Right lobe of liver (tissue), 6 donors: Measurements from ENCODE around the gene RNASE9. TPM values are rescaled to one million over a fixed set of nuclear protein-coding genes. Genes with fewer than 3 reads are reported as not detected.
"Not testable (repeated sequence)": the region's sequence is repeated elsewhere in the genome, so short reads cannot be mapped to it uniquely, and the experiment has no call there.

ENCODE experiments used
- ATAC-seq, 4 donors: fragments of 200-7000 bp; cut with Tn5 transposase; one replicate each; pipeline ENCODE4 v1.9.1; 2020; ENCODE audit warnings: mild to moderate bottlenecking in 4 of 4, moderate library complexity in 4 of 4
- DNase-seq, 3 donors: peaks; one replicate each; pipeline ENCODE4 v3.0.0-alpha.2; 2020
- H3K27ac ChIP-seq, 3 donors: fragments of 200-600 bp; one replicate each; pipeline ENCODE4 v1.8.0; 2022
- H3K27me3 ChIP-seq, 2 donors: fragments of 200-600 bp; one replicate each; pipeline ENCODE4 v1.8.0; 2022
- H3K36me3 ChIP-seq, 4 donors: fragments of 200-600 bp; sonication (generic) in 1 of 4; one replicate each; pipeline versions ENCODE4 v1.5.1 to v1.8.0; 2017 to 2022; ENCODE audit warnings: control low read depth in 1 of 4
- H3K4me1 ChIP-seq, 4 donors: fragments of 200-600 bp; sonication (generic) in 1 of 4; one replicate each; pipeline versions ENCODE4 v1.5.1 to v1.8.0; 2017 to 2022; ENCODE audit warnings: control low read depth in 1 of 4
- H3K4me3 ChIP-seq, 3 donors: fragments of 200-600 bp; one replicate each; pipeline ENCODE4 v1.8.0; 2022
- H3K9me3 ChIP-seq, 4 donors: fragments of 200-600 bp; sonication (generic) in 1 of 4; one replicate each; pipeline versions ENCODE4 v1.5.1 to v1.8.0; 2017 to 2022; ENCODE audit warnings: control low read depth in 1 of 4
- CTCF ChIP-seq, 4 donors: fragments of 200-600 bp in 3 of 4; fragments of 450-650 bp in 1 of 4; IDR thresholded peaks; one replicate each; pipeline versions ENCODE4 v1.5.1 to v1.8.0; 2016 to 2022; ENCODE audit warnings: antibody characterized with exemption in 4 of 4, mild to moderate bottlenecking in 2 of 4
- POLR2A ChIP-seq: fragments of 450-650 bp; IDR thresholded peaks from one replicate; pipeline ENCODE4 v1.6.1; 2017; ENCODE audit warnings: antibody characterized with exemption, mild to moderate bottlenecking
- WGBS: methylation state at CpG from one replicate; pipeline ENCODE4 v1.1.6; 2018; ENCODE audit warnings: low coverage, low lambda C conversion rate; ENCODE audit not compliant: insufficient coverage; ENCODE audit errors: missing lambda C conversion rate; 5-methylcytosine and 5-hydroxymethylcytosine counted together
- intact Hi-C, 2 donors: fragments of 100-400 bp; cut with DNase I; formaldehyde crosslinking; loops; one replicate each; pipeline versions ENCODE4 v1.11.2 to v1.14.1; 2022
- total RNA-seq, 6 experiments: library from RNA; depleted of rRNA in 2 of 6; stranded (reverse); fragments of >200 nt in 2 of 6; fragmentation: NEBNext Ultra II Directional in 3 of 6; extraction: Animal tissue kit (Norgen Biotek cat#: 25700) in 3 of 6; gene quantifications; one replicate each; pipeline versions ENCODE4 v1.1.0 to v1.2.4, GENCODE V29; 2016 to 2023
- donor health status: DM: no; HTN: yes; CAD: no.
- donor health status: DM: no; HTN: no; CAD: no.
- donor health status: DM: no; HTN: no; CAD: no.
- donor health status: DM: no; HTN: yes; CAD: no.
- donor health status: DM: no; HTN: yes; CAD: no.

RNASE9 gene
- total RNA-seq, 6 experiments from 2014 or later: not detected

GRCh38 chr14:20569066-20569465 is 8.2 kb upstream of the RNASE9 start:
- ATAC-seq (no peak), DNase-seq (no peak)

DNA sequence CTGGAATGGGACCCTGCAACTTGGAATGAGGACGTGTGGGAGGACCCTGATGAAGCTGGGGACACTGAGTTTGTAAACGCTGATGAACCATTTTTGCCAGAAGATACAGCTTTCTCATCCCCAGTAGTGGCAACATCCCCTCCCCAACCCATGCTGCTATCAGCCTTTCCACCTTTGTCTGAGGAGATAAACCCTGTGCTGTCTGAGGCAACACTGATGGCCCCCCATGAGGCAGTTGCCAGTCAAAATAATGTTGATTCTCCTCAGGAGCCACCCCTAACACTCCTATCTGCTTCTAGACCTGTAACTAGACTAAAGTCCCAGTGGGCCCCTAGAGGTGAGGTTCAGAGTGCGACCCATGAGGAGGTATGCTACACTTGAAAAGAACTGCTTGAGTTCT is 7.5 kb upstream of the RNASE9 start:
- 73% methylated on average over 3 of the region's 3 CpGs for WGBS
- intact Hi-C loops: no loop called here
- Histone ChIP-seq H3K4me3 (no peak overlapping the region), H3K9me3 (no peaks in the 10 kb centered on the region), H3K27ac (no peak overlapping the region), H3K27me3 (no peaks in the 10 kb centered on the region), H3K4me1 (no peaks in the 10 kb centered on the region), H3K36me3 (no peaks in the 10 kb centered on the region)
- ATAC-seq (no peak), DNase-seq (no peak)
- TF ChIP-seq POLR2A: no peak

More at GRCh38 chr14:20569066-20569465, 8.2 kb upstream of the RNASE9 start:
- intact Hi-C loops: no loop called here
- no peaks in the 10 kb centered on the region for H3K27me3 ChIP-seq
- no peaks in the 10 kb centered on the region for H3K9me3 ChIP-seq
- no peak overlapping the region for H3K27ac ChIP-seq
- no peaks in the 10 kb centered on the region for H3K36me3 ChIP-seq
- H3K4me1 ChIP-seq: no peaks in the 10 kb centered on the region
- no peak overlapping the region for H3K4me3 ChIP-seq
- no peak for TF ChIP-seq POLR2A
- TF ChIP-seq CTCF (IDR thresholded peaks at IDR 0.05): no peak

DNA sequence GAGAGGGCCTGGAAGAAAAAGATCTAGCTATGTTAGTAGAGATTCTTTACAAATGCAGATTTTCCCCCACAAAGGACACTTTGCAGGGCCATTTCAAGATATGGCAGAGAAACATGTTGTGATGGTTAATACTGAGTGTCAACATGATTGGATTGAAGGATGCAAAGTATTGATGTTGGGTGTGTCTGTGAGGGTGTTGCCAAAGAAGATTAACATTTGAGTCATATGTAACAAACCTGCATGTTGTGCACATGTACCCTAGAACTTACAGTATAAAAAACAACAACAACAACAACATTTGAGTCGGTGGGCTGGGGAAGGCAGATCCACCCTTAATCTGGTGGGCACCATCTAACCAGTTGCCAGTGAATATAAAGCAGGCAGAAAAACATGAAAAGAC is 6.4 kb upstream of the RNASE9 start:
- intact Hi-C loops, DNase-seq, H3K9me3 ChIP-seq, H3K27ac ChIP-seq, H3K4me1 ChIP-seq, H3K27me3 ChIP-seq, H3K36me3 ChIP-seq, H3K4me3 ChIP-seq, ATAC-seq: not testable (repeated sequence)
- 80% methylated on average over 1 of the region's 1 CpG for WGBS

- Histone ChIP-seq H3K4me1 (no peaks in the 10 kb centered on the region), H3K9me3 (no peaks in the 10 kb centered on the region), H3K27me3 (no peaks in the 10 kb centered on the region), H3K36me3 (no peaks in the 10 kb centered on the region), H3K27ac (no peak overlapping the region), H3K4me3 (no peak overlapping the region)
- intact Hi-C loops: no loop called here
- 100% methylated on average over 1 of the region's 2 CpGs for WGBS
- DNase-seq: no peak
- TF ChIP-seq POLR2A (no peak), CTCF (IDR thresholded peaks at IDR 0.05) (no peak)
- no peak for ATAC-seq
Observed at GRCh38 chr14:20564501-20564997, 3.7 kb upstream of the RNASE9 start.

DNA sequence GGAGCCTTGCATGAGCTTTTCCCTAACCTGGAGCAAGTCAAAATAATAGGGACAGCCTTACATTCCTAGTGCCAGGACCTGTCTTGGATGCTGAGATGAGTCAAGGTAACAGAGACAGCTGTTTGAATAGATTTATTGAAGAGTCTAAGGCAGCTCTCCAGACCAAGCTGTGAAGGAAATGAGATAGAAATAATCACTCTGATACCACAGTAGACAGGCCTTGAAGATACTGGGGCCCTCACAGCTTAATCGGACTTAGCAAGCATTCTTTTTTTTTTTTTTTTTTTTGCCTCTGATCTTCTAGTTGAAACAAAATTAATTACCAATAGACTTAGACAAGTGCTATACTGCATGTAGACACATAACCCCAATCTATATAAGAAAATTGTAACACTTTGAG is 3.1 kb upstream of the RNASE9 start:
- intact Hi-C loops: no loop called here
- no CpG with 5 or more reads among the region's 1 CpG for WGBS
- Histone ChIP-seq H3K36me3 (no peaks in the 10 kb centered on the region), H3K9me3 (no peaks in the 10 kb centered on the region), H3K27ac (no peak overlapping the region), H3K4me1 (no peaks in the 10 kb centered on the region), H3K4me3 (no peak overlapping the region), H3K27me3 (no peaks in the 10 kb centered on the region)
- no peak for DNase-seq
- no peak for TF ChIP-seq POLR2A
- TF ChIP-seq CTCF (IDR thresholded peaks at IDR 0.05): no peak
- no peak for ATAC-seq

DNA sequence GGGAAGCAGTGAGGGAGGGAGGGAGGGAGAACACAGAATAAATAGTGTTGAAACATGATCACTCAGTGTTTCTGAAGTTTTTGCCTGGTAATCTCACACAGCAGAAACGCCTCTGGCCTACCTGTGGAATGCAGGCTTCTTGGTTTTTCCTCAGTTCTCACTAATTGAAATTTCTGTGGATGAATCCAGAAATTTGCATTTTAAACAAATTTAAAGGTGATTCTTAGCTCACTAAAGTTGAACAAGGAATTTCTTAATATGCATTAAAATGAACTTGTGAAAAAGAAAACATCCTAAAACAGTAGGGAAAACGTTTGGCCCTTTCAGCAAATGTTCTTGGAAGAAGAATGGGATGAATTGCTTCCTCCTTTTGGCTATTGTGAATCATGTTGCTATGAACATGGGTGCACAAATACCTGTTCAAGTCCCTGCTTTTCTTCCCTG is 1.4 kb downstream of the RNASE9 start:
- ATAC-seq (no peak), DNase-seq (no peak)
- H3K4me1 ChIP-seq: no peaks in the 10 kb centered on the region
- H3K27ac ChIP-seq: no peak overlapping the region
- TF ChIP-seq CTCF (IDR thresholded peaks at IDR 0.05) (no peak), POLR2A (no peak)
- H3K9me3 ChIP-seq: no peaks in the 10 kb centered on the region
- no peak overlapping the region for H3K4me3 ChIP-seq
- intact Hi-C loops: no loop called here
- WGBS: 52% methylated on average over 2 of the region's 2 CpGs
- H3K36me3 ChIP-seq: no peaks in the 10 kb centered on the region
- no peaks in the 10 kb centered on the region for H3K27me3 ChIP-seq
